Activated naive CD4-positive, alpha-beta T cell treated with anti-CD3 and anti-CD28 coated beads, Interleukin-2, amount 50 U/mL, for 24 hours (primary cell): ENCODE results near the gene ROBO4.

Experiments
- H3K27ac Mint-ChIP-seq: one replicate; pipeline ENCODE4 v1.8.0; 2021; ENCODE audit warnings: mild to moderate bottlenecking, mixed read lengths
- H3K27me3 Mint-ChIP-seq: one replicate; pipeline ENCODE4 v1.8.0; 2021; ENCODE audit warnings: mixed read lengths
- H3K36me3 Mint-ChIP-seq: one replicate; pipeline ENCODE4 v1.8.0; 2021; ENCODE audit warnings: mixed read lengths
- H3K4me1 Mint-ChIP-seq: one replicate; pipeline ENCODE4 v1.8.0; 2021; ENCODE audit warnings: mixed read lengths
- H3K4me3 Mint-ChIP-seq: one replicate; pipeline ENCODE4 v1.8.0; 2021; ENCODE audit warnings: mild to moderate bottlenecking, mixed read lengths
- H3K9me3 Mint-ChIP-seq: one replicate; pipeline ENCODE4 v1.8.0; 2021; ENCODE audit warnings: mixed read lengths

The ROBO4 gene

GRCh38 chr11:124928942-124929665 is 31.4 kb upstream of the ROBO4 start:
- H3K4me3 Mint-ChIP-seq: no peak overlapping the region
- H3K27ac Mint-ChIP-seq: no peak overlapping the region
- no peaks in the 10 kb centered on the region for H3K27me3 Mint-ChIP-seq
- no peaks in the 10 kb centered on the region for H3K9me3 Mint-ChIP-seq
- no peaks in the 10 kb centered on the region for H3K36me3 Mint-ChIP-seq
- H3K4me1 Mint-ChIP-seq: peaks cover 12% of the 10 kb centered on the region

- H3K4me1 Mint-ChIP-seq: peaks cover 26% of the 10 kb centered on the region
- peak overlapping the region; percentile 42 for H3K27ac Mint-ChIP-seq
Observed at GRCh38 chr11:124923296-124923695, 25.6 kb upstream of the ROBO4 start.

GRCh38 chr11:124922831-124923230 is 25.2 kb upstream of the ROBO4 start:
- H3K9me3 Mint-ChIP-seq: no peaks in the 10 kb centered on the region
- H3K4me1 Mint-ChIP-seq: peaks cover 26% of the 10 kb centered on the region
- no peak overlapping the region for H3K27ac Mint-ChIP-seq
- H3K27me3 Mint-ChIP-seq: no peaks in the 10 kb centered on the region
- H3K36me3 Mint-ChIP-seq: no peaks in the 10 kb centered on the region
- peak overlapping the region; percentile 27 for H3K4me3 Mint-ChIP-seq

More at GRCh38 chr11:124923296-124923695, 25.6 kb upstream of the ROBO4 start:
- Mint-ChIP-seq H3K4me3 (peak overlapping the region; percentile 27), H3K36me3 (no peaks in the 10 kb centered on the region), H3K27me3 (no peaks in the 10 kb centered on the region), H3K9me3 (no peaks in the 10 kb centered on the region)

- Mint-ChIP-seq H3K27me3 (no peaks in the 10 kb centered on the region), H3K9me3 (no peaks in the 10 kb centered on the region), H3K4me3 (peak overlapping the region; percentile 76), H3K4me1 (peaks cover 26% of the 10 kb centered on the region), H3K27ac (peak overlapping the region; percentile 68), H3K36me3 (no peaks in the 10 kb centered on the region)
Observed at GRCh38 chr11:124920870-124921609, 23.4 kb upstream of the ROBO4 start.

GRCh38 chr11:124920356-124920755 is 22.7 kb upstream of the ROBO4 start:
- Mint-ChIP-seq H3K4me1 (peaks cover 26% of the 10 kb centered on the region), H3K27me3 (no peaks in the 10 kb centered on the region), H3K36me3 (no peaks in the 10 kb centered on the region), H3K27ac (peak overlapping the region; percentile 8), H3K9me3 (no peaks in the 10 kb centered on the region), H3K4me3 (peak overlapping the region; percentile 76)

- peak overlapping the region; percentile 8 for H3K27ac Mint-ChIP-seq
- H3K4me3 Mint-ChIP-seq: peak overlapping the region; percentile 41
- no peaks in the 10 kb centered on the region for H3K36me3 Mint-ChIP-seq
- no peaks in the 10 kb centered on the region for H3K9me3 Mint-ChIP-seq
- peaks cover 26% of the 10 kb centered on the region for H3K4me1 Mint-ChIP-seq
- no peaks in the 10 kb centered on the region for H3K27me3 Mint-ChIP-seq
Observed at GRCh38 chr11:124919898-124920297, 22.2 kb upstream of the ROBO4 start.

GRCh38 chr11:124918950-124919349 is 21.3 kb upstream of the ROBO4 start, which contains the start of gene HEPN1:
Gene HEPN1, plus strand, starts transcription at chr11:124919250.
- Mint-ChIP-seq H3K27ac (no peak within 1 kb of the TSS), H3K4me1 (peaks cover 21% of the 10 kb centered on the region), H3K27me3 (no peaks in the 10 kb centered on the region), H3K36me3 (no peaks in the 10 kb centered on the region), H3K9me3 (no peaks in the 10 kb centered on the region), H3K4me3 (peak within 1 kb of the TSS; percentile 41)

- no peak overlapping the region for H3K27ac Mint-ChIP-seq
- H3K9me3 Mint-ChIP-seq: no peaks in the 10 kb centered on the region
- H3K4me1 Mint-ChIP-seq: peaks cover 4% of the 10 kb centered on the region
- H3K4me3 Mint-ChIP-seq: no peak overlapping the region
- H3K36me3 Mint-ChIP-seq: no peaks in the 10 kb centered on the region
- H3K27me3 Mint-ChIP-seq: no peaks in the 10 kb centered on the region
Observed at GRCh38 chr11:124917115-124917637, 19.5 kb upstream of the ROBO4 start.

- H3K9me3 Mint-ChIP-seq: no peaks in the 10 kb centered on the region
- peaks cover 2% of the 10 kb centered on the region for H3K27me3 Mint-ChIP-seq
- H3K4me1 Mint-ChIP-seq: no peaks in the 10 kb centered on the region
- no peak overlapping the region for H3K4me3 Mint-ChIP-seq
- peaks cover 7% of the 10 kb centered on the region for H3K36me3 Mint-ChIP-seq
- no peak overlapping the region for H3K27ac Mint-ChIP-seq
Observed at GRCh38 chr11:124916370-124916710, 18.7 kb upstream of the ROBO4 start.

- Mint-ChIP-seq H3K9me3 (no peaks in the 10 kb centered on the region), H3K27me3 (peaks cover 2% of the 10 kb centered on the region), H3K36me3 (peaks cover 7% of the 10 kb centered on the region)
Observed at GRCh38 chr11:124915541-124916369, 18.1 kb upstream of the ROBO4 start.

GRCh38 chr11:124902616-124903015 is 5.0 kb upstream of the ROBO4 start:
- Mint-ChIP-seq H3K36me3 (no peaks in the 10 kb centered on the region), H3K27ac (no peak overlapping the region), H3K9me3 (no peaks in the 10 kb centered on the region), H3K4me3 (no peak overlapping the region), H3K27me3 (peaks cover 4% of the 10 kb centered on the region), H3K4me1 (no peaks in the 10 kb centered on the region)

More at GRCh38 chr11:124915541-124916369, 18.1 kb upstream of the ROBO4 start:
- H3K4me3 Mint-ChIP-seq: no peak overlapping the region
- no peak overlapping the region for H3K27ac Mint-ChIP-seq
- H3K4me1 Mint-ChIP-seq: no peaks in the 10 kb centered on the region

- Mint-ChIP-seq H3K4me3 (no peak overlapping the region), H3K27ac (no peak overlapping the region), H3K4me1 (peaks cover 4% of the 10 kb centered on the region), H3K36me3 (no peaks in the 10 kb centered on the region), H3K9me3 (no peaks in the 10 kb centered on the region), H3K27me3 (peaks cover 4% of the 10 kb centered on the region)
Observed at GRCh38 chr11:124900464-124900863, 2.8 kb upstream of the ROBO4 start.

- Mint-ChIP-seq H3K4me3 (no peak overlapping the region), H3K27me3 (peaks cover 4% of the 10 kb centered on the region)
Observed at GRCh38 chr11:124899383-124900145, 1.9 kb upstream of the ROBO4 start.

GRCh38 chr11:124898711-124899110 is 1.0 kb upstream of the ROBO4 start:
- Mint-ChIP-seq H3K9me3 (no peaks in the 10 kb centered on the region), H3K36me3 (no peaks in the 10 kb centered on the region), H3K4me3 (no peak overlapping the region), H3K27me3 (peaks cover 4% of the 10 kb centered on the region), H3K4me1 (peaks cover 4% of the 10 kb centered on the region), H3K27ac (no peak overlapping the region)

More at GRCh38 chr11:124899383-124900145, 1.9 kb upstream of the ROBO4 start:
- Mint-ChIP-seq H3K27ac (no peak overlapping the region), H3K9me3 (no peaks in the 10 kb centered on the region), H3K36me3 (no peaks in the 10 kb centered on the region), H3K4me1 (peaks cover 4% of the 10 kb centered on the region)

- H3K36me3 Mint-ChIP-seq: no peaks in the 10 kb centered on the region
- H3K27me3 Mint-ChIP-seq: peaks cover 4% of the 10 kb centered on the region
- no peak overlapping the region for H3K4me3 Mint-ChIP-seq
- H3K9me3 Mint-ChIP-seq: no peaks in the 10 kb centered on the region
- H3K27ac Mint-ChIP-seq: no peak overlapping the region
- peaks cover 4% of the 10 kb centered on the region for H3K4me1 Mint-ChIP-seq
Observed at GRCh38 chr11:124898263-124898680, 607 bp upstream of the ROBO4 start.
